ENCODE measurements around the gene LRRC49. TPM values are rescaled to one million over a fixed set of nuclear protein-coding genes. Genes with fewer than 3 reads are reported as not detected.

LRRC49 gene
- total RNA-seq, 2 donors from 2014 or later: 1.2 to 1.6 TPM

DNA sequence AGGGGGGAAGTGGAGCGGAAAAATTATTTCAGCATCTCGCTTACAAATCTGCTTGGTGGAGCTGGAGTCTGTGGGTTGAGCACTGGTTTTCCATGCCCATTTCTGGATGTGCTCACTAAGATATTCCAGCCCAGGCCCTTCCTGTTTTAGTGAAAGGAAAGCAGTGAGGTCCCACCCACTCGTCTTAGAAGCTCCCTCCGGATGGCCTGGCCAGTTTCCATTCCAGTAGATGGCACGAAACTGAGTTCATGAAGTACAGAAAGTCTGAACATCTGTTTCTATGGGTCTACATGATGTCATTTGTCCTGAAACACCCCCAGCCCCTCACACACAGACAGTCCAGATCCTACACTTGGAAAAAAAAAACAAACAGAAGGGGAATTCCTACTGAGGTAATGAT, 190.7 kb downstream of the LRRC49 start:
- Mint-ChIP-seq H3K36me3 (ENCODE audit: low read depth) (no peaks in the 10 kb centered on the region), H3K9me3 (peaks cover 3% of the 10 kb centered on the region), H3K27me3 (peaks cover 27% of the 10 kb centered on the region), H3K4me1 (no peaks in the 10 kb centered on the region), H3K27ac (no peak overlapping the region), H3K4me3 (no peak overlapping the region)
- ATAC-seq (replicated peaks): no peak

DNA sequence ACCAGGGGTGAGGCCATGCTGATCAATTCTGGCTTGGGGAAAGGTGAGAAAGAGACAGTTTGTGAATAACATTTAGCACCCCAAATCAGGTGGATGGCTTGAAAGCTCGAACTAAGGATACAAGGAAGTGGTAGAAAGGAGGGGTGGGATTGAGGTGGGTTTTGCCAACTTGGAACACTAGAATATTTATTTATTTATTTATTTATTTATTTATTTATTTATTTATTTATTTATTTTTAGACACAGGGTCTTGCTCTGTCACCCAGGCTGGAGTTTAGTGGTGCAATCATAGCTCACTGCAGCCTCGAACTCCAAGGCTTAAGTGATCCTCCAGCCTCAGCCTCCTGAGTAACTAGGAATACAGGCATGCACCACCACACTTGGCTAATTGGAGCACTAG, 191.6 kb downstream of the LRRC49 start:
- H3K27me3 Mint-ChIP-seq: peaks cover 31% of the 10 kb centered on the region

DNA sequence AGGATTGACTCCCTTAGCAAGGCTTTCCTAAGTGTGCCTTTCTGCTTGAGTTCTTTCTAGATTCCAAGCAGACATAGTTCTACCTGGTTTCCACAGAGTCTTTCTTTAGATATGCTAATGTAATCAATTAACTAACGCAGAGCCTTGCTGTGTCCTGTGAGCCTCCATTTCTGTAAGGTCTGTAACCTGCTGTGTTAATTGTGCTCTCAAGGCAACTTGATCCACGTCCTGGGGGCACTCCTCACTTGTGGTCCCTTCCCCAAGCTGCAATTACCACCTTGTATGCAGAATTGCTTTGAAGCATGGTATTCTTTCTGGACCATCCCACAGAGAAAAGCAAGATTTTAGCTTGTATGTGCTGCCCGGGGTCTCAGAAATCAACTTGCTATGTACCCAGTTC, 193.2 kb downstream of the LRRC49 start:
- Mint-ChIP-seq H3K9me3 (no peaks in the 10 kb centered on the region), H3K27ac (no peak overlapping the region), H3K4me1 (no peaks in the 10 kb centered on the region), H3K27me3 (peaks cover 35% of the 10 kb centered on the region), H3K4me3 (no peak overlapping the region), H3K36me3 (ENCODE audit: low read depth) (no peaks in the 10 kb centered on the region)
- ATAC-seq (replicated peaks): no peak

More for the DNA sequence above, 191.6 kb downstream of the LRRC49 start:
- Mint-ChIP-seq H3K4me1 (no peaks in the 10 kb centered on the region), H3K36me3 (ENCODE audit: low read depth) (no peaks in the 10 kb centered on the region), H3K9me3 (no peaks in the 10 kb centered on the region), H3K27ac (no peak overlapping the region), H3K4me3 (no peak overlapping the region)
- ATAC-seq (replicated peaks): no peak

DNA sequence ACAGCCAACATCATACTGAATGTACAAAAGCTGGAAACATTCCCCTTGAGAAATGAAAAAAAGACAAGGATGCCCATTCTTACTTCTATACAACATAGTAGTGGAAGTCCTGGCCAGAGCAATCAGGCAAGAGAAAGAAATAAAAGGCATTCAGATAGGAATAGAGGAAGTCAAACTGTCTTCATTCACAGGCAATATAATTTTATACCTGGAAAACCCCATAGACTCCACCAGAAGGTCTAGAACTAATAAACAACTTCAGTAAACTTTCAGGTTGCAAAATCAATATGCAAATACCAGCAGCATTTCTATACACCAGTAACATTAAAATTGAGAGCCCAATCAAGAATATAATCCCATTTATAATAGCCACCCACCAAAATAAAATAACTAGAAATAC, 195.5 kb downstream of the LRRC49 start:
- no peak overlapping the region for H3K4me3 Mint-ChIP-seq
- H3K4me1 Mint-ChIP-seq: no peaks in the 10 kb centered on the region
- H3K27ac Mint-ChIP-seq: no peak overlapping the region
- H3K36me3 Mint-ChIP-seq (ENCODE audit: low read depth): no peaks in the 10 kb centered on the region
- peaks cover 29% of the 10 kb centered on the region for H3K27me3 Mint-ChIP-seq
- H3K9me3 Mint-ChIP-seq: no peaks in the 10 kb centered on the region
- ATAC-seq (replicated peaks): no peak

DNA sequence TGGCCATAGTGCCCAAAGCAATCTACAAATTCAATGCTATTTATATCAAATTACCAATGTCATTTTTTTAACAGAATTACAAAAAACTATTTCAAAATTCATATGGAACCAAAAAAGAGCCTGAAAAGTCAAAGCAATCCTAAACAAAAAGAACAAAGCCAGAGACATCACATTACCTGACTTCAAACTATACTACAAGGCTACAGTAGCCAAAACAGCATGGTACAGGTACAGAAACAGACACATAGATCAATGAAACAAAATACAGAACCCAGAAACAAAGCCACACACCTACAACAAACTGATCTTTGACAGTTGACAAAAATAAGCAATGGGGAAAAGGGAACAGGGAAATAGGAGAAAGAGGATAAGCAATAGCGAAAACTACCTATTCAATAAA, 196.1 kb downstream of the LRRC49 start:
- H3K4me1 Mint-ChIP-seq: no peaks in the 10 kb centered on the region
- H3K36me3 Mint-ChIP-seq (ENCODE audit: low read depth): no peaks in the 10 kb centered on the region
- no peaks in the 10 kb centered on the region for H3K9me3 Mint-ChIP-seq
- peaks cover 29% of the 10 kb centered on the region for H3K27me3 Mint-ChIP-seq
- no peak overlapping the region for H3K27ac Mint-ChIP-seq
- ATAC-seq (replicated peaks): no peak
- H3K4me3 Mint-ChIP-seq: no peak overlapping the region

DNA sequence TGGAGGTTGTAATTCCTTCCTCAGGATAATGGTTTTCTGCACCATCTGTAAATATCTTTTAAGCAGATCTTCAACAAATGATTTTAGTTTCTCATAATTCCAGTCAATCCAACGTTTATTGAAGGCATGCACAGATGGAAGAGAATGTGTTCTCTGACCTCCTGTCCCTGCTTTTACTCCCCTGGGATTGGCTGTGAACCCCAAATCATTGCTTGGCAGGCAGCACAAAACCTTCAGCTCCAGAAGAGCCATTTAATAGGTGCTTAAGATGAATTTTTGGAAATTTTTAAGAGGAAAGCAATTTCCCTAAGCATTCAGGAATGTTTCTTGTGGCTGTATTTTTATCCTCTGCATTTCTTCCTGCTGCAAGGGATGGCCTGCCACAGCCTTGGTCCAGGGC, 197.2 kb downstream of the LRRC49 start:
- ATAC-seq (replicated peaks): no peak
- Mint-ChIP-seq H3K4me3 (no peak overlapping the region), H3K36me3 (ENCODE audit: low read depth) (no peaks in the 10 kb centered on the region), H3K4me1 (no peaks in the 10 kb centered on the region), H3K27ac (no peak overlapping the region), H3K9me3 (no peaks in the 10 kb centered on the region), H3K27me3 (peaks cover 26% of the 10 kb centered on the region)

DNA sequence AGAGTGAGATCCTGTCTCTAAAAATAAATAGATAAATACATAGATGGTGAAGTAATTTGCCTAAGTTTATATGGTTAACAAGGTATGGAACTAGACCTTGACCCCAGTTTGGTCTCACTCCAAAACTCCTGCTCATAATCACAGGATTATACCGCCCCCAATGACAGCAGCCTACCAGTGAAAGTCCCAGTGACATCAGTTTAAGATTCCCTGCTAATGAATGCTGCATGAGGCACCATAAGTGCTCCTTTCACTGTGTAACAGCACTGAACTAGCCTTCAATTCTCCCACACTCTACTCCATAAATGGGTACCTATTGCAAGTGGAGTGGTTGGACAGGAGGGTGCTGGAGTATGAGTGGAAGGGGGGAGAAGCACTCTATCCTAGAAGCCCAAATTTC, 199.0 kb downstream of the LRRC49 start:
- H3K27me3 Mint-ChIP-seq: peaks cover 23% of the 10 kb centered on the region
- ATAC-seq (replicated peaks): no peak
- H3K4me1 Mint-ChIP-seq: no peaks in the 10 kb centered on the region
- no peaks in the 10 kb centered on the region for H3K9me3 Mint-ChIP-seq
- H3K4me3 Mint-ChIP-seq: no peak overlapping the region
- H3K36me3 Mint-ChIP-seq (ENCODE audit: low read depth): no peaks in the 10 kb centered on the region
- H3K27ac Mint-ChIP-seq: no peak overlapping the region

DNA sequence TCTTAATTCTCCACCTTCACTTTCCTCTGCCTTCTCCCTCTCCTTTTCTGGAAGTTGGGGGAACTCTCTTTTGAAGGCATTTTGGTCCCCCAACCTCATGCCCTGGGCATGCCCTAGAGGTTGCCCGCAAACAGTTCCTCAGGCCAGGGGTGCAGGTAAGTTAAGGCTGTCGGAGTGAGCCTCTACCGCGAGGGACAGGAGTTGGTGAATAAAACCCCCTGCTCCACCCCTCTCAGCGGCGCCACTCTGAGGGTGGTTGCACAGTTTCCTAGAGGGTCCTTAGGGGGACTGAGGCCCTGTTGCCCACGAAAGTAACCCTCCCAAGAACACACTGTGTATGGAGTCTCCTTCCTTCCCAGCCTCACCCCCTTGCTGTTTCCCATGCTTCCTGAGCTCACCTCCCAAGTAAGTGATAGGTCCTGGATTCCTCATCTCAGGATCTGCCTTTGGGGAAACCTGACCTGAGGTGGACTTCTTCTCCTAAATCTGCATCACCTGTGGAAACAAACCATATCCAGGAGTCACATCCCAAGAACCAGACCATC, 199.5 kb downstream of the LRRC49 start:
- no peaks in the 10 kb centered on the region for H3K4me1 Mint-ChIP-seq
- no peaks in the 10 kb centered on the region for H3K9me3 Mint-ChIP-seq
- ATAC-seq (replicated peaks): no peak
- no peak overlapping the region for H3K27ac Mint-ChIP-seq
- peaks cover 20% of the 10 kb centered on the region for H3K27me3 Mint-ChIP-seq
- no peaks in the 10 kb centered on the region for H3K36me3 Mint-ChIP-seq (ENCODE audit: low read depth)
- no peak overlapping the region for H3K4me3 Mint-ChIP-seq

DNA sequence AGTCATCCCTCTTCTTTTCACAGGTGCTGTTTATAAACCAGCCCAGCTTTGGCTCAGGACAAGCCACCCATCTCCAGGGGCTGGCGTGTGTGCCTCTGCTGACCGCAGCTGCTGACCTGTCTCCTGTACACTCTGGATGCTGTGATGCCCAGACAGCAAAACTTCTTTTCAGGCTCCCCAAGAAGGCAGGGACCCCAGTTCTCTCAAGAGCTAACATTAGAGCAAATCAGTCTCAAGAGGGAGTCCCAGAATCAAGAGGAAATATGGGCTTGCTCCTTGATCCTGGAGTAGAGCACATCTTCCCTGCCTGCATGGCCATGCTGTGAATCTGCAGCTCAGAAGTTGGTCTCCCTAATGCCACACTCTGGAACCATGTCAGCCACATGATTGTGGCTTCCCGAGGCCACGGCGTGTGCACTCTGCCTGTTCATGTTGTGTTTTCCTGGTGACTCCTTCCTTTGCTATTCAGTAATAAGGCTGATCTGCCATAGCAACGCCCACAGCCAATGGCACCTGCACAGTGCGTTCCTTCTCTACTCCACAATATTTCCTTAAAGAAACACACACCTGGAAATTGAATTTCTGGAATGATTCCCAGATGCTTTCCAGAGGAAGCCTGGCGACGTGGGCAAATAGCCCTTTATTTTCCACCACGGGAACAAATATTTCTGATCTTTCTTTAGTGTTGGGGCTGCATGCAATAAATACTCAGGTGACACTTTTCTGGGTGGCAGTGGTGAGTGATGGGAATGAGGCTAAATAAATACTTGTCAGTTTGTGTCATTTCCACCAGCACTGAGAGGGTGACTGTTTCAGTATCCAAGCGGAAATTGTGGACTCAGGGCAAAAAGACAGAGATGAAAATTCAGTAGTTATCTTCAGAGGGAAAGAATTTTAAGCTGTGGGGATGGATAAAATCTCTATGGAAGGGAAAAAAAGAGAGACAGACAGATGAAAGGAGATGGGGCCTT, 200.7 kb downstream of the LRRC49 start:
- Mint-ChIP-seq H3K27ac (no peak overlapping the region), H3K9me3 (no peaks in the 10 kb centered on the region), H3K27me3 (peaks cover 19% of the 10 kb centered on the region), H3K4me3 (no peak overlapping the region), H3K4me1 (no peaks in the 10 kb centered on the region), H3K36me3 (ENCODE audit: low read depth) (no peaks in the 10 kb centered on the region)
- no peak for ATAC-seq (replicated peaks)

DNA sequence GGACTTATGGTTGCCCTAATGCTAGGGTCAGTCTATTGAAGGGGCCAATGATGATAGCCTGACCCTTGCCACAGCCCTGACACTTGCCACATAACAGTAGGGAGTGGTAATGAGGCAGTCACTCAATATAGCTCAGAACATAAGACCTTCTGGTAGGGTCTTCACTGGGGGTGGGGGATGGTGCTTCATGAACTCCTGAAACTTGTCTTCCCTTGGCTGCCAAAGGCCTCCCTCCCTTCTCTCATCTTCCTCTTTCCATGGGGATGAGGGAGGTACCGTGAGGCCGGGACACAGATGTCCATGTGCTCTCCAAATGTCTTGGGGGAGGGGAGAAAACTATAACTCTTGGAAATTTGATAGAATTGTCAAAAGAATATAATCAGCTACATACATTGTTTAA, 201.5 kb downstream of the LRRC49 start:
- Mint-ChIP-seq H3K27ac (no peak overlapping the region), H3K4me1 (no peaks in the 10 kb centered on the region), H3K36me3 (ENCODE audit: low read depth) (no peaks in the 10 kb centered on the region), H3K9me3 (no peaks in the 10 kb centered on the region), H3K4me3 (no peak overlapping the region), H3K27me3 (peaks cover 15% of the 10 kb centered on the region)
- ATAC-seq (replicated peaks): no peak

DNA sequence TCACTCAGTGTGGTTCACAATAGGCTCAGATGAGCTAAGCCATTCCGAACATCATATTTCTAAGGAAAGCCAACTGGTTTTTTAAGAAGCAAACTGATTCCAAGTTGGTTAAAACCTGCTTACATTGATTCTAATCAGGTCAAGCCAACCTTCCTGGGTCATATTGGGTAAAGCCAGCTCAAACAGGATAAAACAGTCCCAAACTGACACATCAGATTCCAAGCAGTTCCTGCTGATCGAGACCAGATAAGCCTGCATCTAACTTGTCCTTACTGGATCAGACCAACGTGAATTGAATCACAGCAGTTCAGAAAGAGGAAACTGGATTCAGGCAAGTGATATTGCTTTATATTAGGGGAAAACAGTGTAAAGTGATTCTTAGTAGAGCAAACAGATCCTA, 204.1 kb downstream of the LRRC49 start:
- Mint-ChIP-seq H3K4me1 (no peaks in the 10 kb centered on the region), H3K36me3 (ENCODE audit: low read depth) (no peaks in the 10 kb centered on the region), H3K27me3 (peaks cover 12% of the 10 kb centered on the region), H3K9me3 (no peaks in the 10 kb centered on the region), H3K4me3 (no peak overlapping the region), H3K27ac (no peak overlapping the region)
- ATAC-seq (replicated peaks): no peak

DNA sequence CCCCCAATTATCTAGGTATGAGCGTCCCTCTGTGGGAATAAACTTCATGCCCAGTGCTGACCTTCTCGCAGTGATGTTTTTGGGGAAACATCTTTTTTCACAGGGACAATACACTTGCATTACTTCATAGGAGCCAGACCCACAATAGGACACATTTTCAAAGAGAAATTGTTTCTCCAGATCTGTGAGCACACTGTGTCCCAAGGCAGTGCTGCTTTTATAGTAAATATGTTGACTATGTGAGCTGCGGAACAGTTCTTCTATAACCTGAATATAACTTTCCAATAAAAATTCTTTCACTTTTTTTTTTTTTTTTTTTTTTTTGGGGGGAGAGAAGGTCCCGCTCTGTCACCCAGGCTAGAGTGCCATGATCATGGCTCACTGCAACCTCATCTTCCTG, 205.3 kb downstream of the LRRC49 start:
- Mint-ChIP-seq H3K36me3 (ENCODE audit: low read depth) (no peaks in the 10 kb centered on the region), H3K9me3 (no peaks in the 10 kb centered on the region), H3K4me3 (no peak overlapping the region), H3K4me1 (no peaks in the 10 kb centered on the region), H3K27me3 (peaks cover 8% of the 10 kb centered on the region), H3K27ac (no peak overlapping the region)
- ATAC-seq (replicated peaks): no peak

DNA sequence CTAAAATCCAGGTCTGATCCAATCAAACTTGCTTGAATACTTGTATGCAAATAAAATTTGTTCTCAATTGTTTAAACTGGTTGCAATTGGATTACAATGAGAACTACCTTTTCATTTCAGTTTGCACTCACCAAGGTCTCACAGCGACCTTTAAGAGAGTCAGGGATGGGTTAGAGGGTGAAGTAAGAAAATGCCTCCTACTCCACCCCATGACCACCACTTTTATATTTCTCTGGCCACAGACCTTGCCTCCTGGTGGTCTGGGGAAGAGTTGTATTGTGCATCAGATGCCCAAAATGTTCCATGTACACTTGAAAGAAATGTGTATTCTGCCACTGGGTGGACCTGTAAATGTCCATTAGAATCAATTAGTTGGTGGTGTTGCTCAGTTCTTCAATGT, 206.3 kb downstream of the LRRC49 start:
- Mint-ChIP-seq H3K4me3 (no peak overlapping the region), H3K36me3 (ENCODE audit: low read depth) (no peaks in the 10 kb centered on the region), H3K27ac (no peak overlapping the region), H3K4me1 (no peaks in the 10 kb centered on the region), H3K9me3 (no peaks in the 10 kb centered on the region), H3K27me3 (peaks cover 6% of the 10 kb centered on the region)
- ATAC-seq (replicated peaks): no peak
